GM21526 (cell line): ENCODE measurements around the gene POLQ.
"Not testable (repeated sequence)": the region's sequence is repeated elsewhere in the genome, so short reads cannot be mapped to it uniquely, and the experiment has no call there.

Source experiments
- ATAC-seq: cut with Tn5 transposase; IDR thresholded peaks from one replicate; pipeline ENCODE4 v1.9.1; 2021; ENCODE audit warnings: moderate library complexity; ENCODE audit not compliant: unreplicated experiment, low FRiP score

POLQ gene

DNA sequence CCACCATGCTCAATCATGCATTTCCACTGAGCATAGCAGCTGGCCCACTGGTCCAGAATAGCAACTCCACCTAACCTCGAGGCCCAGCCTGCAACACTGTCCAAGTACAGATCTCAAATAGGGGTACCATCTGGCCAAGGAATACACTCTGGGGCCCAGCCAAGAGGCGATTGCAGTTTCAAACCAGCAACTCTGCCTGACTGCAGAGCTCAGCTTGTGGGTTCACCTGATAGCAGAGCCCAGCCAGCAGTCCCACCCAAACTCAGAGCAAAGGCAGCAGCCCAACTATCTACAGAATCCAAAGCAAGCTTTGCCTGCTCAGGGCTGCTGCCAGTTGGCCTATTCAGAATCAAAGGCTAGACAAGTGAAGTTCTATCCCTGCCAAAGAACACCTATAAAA is 30.5 kb downstream of the POLQ start:
- ATAC-seq = no peak

DNA sequence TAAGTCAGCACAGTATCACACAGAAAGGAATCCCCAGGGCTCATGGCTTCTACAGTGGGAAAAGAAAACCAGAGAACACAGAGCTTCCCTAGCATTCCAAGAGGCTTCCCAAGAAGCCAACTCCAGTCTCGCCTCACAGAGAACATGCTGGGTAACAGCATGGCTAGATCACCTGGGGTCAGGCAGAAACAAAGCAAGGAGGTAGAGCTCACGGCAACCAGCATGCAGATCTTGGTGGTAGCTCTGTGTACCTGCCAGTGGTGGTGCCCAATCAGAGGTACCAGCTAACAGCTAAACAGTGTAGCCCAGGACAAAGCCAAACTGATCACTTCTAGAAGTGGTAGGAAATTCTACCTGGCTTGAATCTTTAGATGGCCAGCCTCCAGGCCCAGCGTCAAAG is 31.3 kb downstream of the POLQ start:
- no peak for ATAC-seq

DNA sequence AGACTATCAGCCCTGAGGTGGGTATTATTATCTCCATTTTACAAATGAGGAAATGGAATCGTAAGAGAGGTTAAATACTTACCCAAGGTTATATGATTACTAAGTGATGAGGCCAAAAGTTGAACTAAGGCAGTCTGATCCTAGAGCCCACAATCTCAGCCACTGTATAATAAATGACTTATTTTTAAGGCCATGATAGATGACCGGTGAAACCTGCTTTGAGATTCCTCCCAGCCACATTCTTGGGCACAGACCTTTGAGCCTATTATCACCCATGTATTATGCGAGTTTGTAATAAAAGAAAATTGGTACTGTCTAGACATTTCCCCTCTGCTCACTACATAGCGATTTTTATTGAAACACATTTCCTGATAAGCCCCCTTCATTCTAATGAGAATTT is 37.4 kb downstream of the POLQ start:
- ATAC-seq = no peak

DNA sequence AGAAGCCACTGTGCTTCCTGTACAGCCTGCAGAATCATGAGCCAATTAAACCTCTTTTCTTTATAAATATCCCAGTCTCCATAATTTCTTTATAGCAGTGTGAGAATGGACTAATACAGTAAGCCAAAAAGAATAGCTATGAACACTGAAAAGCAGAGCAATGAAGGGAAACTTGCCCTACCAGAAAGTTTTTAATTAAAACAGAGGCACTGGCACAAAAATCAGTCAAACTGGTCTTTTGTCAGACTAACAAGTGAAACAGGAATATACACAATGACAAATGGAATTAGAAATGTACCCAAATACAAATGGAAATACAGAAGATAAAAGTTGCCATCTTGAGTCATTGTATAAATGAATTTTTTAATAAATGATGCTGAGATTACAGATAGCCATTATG is 40.5 kb downstream of the POLQ start:
- ATAC-seq = no peak

DNA sequence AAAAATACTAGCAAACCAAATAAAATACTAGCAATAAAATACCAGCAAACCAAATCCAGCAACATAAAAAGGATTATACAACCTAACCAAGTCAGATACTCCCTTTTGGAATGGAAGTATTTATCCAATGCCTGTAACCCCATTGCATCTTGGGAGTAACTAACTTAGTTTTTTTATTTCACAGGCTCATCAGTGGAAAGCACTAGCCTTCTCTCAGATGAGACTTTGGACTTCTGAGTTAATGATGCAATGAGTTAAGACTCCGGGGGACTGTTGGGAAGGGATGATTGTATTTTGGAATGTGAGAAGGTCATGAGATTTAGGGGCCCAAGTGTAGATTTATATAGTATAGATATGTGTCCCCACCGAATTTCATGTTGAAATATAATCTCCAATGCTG is 41.2 kb downstream of the POLQ start:
- no peak for ATAC-seq

DNA sequence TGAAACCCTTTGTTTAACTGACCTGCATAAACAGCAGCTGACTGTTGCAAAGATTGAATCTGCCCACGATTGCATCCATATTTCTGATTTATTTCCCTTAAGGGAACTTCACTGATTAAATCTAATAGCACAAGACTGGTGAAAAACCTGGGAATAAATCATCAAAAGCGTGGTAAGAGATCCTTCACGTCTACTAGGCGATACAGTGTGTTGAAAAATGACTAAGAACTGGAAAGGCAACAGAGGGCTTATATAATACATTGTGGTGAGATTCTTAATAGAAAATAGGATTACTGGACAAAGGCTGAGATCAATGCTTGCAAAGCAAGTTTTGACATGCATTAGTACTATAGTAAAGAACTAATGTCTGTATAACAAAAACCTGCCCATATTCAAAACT is 49.0 kb downstream of the POLQ start:
- ATAC-seq = no peak

DNA sequence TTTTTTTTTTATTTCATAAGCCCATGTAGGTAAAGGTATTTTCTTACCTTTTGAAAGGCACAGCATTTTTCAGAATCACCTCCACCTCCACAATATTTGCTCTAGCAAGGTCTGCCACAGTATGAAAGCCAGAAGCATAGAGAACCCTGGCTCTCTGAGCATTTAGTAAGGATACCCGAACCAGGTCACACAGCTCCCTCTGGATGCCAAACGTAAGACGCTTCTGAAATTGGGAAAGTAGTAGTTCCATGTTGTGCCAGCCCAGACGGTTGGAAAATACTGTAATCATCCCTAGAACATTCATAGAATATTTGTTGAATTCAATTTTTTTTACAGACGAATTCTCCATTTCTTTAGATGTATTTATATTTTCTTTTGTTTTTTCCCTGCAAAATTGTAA is 52.4 kb downstream of the POLQ start:
- ATAC-seq = no peak

DNA sequence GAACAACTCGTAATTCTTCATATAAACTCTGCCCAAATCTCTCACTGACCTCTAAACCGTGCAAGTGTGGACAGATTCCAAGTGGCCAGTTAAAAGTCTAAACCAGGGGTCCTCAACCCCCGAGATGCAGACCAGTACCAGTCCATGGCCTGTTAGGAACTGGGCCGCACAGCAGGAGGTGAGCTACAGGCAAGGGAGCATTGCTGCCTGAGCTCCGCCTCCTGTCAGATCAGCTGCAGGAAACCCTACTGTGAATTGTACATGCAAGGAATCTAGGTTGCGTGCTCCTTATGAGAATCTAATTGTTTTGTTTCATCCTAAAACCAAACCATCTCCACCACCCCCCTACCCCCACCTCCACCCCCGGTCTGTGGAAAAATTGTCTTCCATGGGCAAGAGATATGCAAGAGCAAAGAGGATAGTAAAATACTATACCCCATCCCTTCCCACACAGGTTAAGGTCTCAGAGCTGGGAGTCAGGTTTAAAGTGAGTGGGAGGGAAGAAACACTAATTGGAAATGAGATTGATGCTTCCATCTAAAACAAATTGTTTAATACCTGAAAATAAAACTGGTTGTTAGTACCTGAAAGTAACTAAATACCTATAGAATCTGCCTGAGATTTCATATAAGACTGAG is 54.0 kb downstream of the POLQ start:
- ATAC-seq = no peak

DNA sequence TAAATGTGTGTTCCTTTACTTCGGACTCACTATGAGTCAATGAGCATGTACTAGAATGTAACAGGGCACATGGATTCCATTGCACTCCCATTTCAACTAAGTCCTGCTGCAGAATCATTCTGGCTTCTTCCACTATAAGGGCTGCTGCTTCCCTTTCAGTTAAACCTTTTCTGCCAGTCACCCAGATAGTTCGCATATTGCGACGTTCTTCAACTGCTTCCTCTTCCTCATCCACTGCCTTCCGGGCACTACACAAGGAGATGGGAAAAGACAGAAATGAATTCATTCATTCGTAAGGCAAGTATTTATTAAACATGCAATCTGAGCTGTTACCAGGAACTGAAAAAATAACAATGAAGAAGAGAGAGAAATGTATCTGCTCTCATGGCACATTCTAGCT is 55.6 kb downstream of the POLQ start:
- ATAC-seq = no peak

DNA sequence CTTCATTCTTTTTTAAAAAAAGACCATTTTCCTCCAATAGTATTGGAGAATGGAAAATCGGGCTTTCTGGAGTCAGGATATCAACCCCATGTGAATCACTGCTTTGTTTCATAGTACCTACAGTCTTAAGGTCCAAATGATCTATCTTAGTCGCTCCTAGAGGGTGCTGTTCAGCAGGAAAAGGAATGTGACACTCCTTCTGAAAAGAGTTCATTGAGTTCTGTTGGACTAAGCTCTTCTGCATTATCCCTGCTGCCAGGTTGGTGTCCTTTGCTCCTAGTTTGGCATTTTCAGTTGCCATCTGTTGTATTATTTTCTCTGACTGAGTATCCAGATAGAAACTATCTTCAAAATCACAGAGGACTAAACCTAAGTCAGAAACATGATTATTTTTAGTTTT is 57.2 kb downstream of the POLQ start:
- ATAC-seq = no peak

DNA sequence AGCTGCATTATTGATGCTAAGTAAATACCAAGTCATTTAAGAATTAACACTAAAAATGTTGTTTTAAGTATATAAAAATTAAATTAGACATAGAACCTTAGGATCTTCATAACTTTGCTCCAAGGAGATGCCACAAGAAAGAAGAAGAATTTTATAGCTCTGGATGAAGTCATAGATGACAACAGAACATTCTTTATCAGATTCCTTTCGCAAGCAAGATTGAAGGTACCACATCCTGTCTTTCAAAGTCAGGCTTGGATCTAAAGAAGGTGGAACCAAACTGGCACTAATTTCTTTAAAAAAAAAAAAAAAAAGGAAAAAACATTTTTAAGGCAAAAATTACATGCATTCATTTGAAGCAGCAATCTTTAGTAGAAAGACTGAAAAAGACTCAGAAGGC is 62.5 kb downstream of the POLQ start:
- ATAC-seq = no peak

DNA sequence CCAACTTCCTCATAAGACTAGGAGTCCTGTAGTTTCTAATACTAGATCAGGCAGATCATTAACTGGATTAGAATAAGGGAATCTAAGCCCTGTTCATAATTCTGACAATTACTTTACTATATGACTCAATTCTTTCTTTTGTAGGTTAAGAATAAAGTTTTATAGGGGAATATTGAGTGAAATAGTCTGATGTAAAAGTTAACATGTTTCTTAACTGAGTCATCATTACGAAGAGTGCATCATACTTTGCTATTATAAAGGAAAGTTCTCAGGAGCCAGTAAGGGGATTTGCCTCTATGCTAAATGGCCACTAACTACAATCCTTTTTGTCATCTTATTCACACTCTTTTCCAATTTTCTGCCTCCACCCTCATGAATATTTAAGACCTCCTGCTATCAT is 63.1 kb downstream of the POLQ start:
- ATAC-seq = no peak

DNA sequence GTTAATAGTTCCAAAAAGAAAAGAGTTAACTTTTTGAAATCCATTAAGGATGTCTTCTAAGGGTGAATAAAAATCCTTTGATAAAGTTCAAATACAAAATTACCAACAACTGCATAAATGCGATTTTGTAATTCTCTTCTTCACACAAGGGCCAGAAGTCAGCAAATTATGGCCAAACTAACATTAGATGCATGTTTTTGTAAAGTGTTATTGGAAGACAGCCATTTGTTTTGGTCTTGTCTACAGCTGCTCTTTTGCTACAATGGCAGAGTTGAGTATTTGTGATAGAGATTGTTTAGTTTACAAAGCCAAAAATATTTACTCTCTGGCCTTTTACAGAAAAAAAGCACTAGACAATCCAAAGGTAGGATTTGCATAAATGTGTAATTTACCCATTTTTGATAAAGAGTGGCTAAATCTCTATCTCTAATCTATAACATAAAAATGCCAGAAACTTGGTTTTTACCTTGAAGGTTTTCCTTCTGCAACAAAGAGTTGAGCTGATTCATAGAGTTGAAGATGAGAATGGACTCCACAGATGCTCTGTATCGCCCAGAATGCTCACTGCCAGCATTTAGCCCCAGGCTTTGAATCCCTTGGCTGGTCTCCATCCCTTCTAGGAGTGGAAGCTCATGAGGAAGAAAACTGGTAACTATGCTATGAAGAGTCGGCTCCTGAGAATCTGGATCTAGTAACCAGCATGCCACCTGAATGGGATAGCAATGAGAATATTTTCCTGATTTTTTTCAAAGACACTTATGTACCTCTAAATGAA is 64.5 kb downstream of the POLQ start:
- no peak for ATAC-seq

DNA sequence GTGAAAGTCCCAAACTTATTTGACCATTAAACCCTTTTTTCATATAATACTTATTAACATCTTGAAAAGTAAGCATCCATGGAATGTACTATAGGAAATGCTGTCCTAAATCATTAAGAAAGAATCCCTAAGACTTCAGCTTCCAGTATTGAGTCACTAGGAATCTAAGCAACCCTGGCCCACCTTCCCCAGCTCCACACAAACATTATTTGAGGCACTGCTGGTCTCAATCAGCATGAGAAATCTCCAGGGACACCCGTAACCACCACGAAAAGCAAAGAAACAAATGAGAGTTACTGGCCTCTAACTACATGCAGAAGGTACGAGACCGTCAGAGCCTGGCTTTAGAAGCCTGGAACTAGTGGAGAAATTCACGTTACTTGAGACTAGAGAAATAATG is 68.2 kb downstream of the POLQ start:
- no peak for ATAC-seq

DNA sequence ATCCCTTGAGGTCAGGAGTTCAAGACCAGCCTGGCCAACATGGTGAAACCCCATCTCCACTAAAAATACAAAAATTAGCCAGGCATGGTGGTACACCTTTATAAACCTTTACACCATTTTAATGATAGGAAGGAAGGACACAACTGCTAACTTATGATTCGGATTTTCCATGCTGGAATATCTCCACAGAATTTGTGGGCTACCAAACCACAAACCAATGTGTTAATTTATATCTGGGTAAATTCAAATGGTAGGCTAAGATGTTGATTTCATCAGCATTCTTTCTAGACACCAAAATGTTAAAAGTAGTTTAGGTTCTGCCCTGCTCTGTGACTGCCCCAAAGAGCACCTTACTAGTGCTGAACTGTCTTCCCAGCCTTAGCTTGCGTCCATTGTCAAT is 72.8 kb downstream of the POLQ start:
- no peak for ATAC-seq

DNA sequence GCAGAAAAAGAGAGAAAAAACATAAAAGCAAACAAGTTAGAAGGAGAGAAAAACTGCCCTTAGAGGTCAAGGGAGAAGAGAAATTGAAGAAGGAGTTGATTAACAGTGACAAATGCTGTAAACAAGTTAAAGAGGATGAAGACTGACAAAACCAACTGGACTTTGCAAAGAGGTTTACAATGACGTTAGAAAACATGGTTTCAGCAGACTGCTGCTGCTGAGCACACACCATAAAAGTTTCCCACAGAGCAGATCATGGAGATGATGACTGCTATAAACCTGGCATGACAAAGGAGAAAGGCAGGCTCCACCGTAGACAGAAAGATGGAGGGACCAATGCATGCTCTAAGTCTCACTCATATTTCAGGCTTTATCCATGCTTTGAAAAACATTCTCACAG is 78.7 kb downstream of the POLQ start:
- no peak for ATAC-seq

DNA sequence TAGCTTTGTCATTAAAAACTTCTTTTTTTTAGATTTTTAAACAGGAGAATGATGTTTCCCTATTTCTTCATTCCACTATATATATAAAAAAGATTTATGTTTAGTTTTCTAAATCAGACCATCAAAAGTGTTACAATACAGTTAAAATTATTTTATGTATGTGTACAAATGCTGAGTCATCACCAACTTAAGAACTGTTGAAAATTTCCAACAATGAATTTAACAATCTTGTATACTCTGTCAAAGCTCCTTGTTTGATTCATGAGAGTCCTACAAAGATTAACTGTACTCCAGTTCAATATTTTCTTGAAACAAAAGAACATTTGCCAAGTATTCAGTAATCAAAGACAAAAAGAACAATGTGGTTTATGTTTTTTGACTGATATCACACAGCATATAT is 82.0 kb downstream of the POLQ start:
- no peak for ATAC-seq

DNA sequence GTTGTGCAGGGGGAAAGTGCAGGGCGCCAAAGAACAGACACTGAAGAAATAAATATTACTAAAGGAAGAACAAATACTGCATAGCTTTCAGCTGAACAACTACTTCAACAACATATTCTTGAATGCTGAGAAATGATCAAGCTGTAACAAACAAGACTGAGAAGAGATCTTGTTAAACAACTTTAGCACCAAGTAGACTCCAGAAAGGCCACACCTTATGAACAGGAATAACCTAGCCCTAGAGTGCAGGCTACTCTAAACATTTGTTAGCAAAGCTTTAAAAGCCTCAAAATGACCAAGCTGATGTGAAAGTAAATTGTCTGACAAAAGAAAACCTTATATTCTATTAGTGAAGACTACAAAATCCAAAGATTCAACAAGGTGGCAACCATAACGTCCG is 83.2 kb downstream of the POLQ start:
- no peak for ATAC-seq

DNA sequence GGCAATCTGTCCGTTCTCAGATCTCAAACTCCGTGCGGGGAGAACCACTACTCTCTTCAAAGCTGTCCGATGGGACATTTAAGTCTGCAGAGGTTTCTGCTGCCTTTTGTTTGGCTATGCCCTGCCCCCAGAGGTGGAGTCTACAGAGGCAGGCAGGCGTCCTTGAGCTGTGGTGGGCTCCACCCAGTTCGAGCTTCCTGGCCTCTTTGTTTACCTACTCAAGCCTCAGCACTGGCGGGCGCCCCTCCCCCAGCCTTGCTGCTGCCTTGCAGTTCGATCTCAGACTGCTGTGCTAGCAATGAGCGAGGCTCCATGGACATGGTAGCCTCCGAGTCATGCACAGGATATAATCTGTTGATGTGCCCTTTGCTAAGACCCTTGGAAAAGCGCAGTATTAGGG is 94.0 kb downstream of the POLQ start:
- not testable (repeated sequence) for ATAC-seq

DNA sequence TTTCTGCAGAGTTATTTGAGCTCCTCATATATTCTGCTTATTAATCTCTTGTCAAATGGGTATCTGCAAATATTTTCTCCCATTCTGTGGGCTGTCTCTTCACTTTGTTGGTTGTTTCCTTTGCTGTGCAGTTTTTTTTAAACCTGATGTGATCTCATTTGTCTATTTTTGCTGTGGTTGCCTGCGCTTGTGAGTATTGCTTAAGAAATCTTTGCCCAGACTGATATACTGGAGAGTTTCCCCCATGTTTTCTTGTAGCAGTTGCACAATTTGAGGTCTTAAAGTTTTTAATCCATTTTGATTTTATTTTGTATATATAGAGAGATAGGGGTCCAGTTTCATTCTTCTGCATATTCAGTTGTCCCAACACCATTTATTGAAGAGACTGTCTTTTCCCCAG is 102.3 kb downstream of the POLQ start:
- no peak for ATAC-seq

DNA sequence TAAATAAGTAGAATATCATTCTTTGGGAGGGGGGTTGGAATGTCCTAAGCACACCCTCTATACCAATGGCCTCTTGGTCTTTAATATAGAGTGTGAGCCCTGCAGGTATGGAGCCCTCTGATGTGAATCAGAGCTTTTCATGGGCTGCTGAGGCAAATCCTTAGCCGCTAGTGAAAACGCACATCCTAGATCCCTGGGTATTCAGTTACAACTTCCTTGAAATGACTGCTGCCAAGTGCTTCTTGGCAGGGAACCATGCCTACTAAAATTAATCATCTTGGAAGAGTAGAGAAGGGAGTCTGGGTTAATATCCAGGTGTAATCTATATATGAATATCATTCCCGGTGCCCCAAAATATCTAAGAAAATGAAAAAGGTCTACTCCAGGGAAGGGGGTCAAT is 109.1 kb downstream of the POLQ start:
- no peak for ATAC-seq

DNA sequence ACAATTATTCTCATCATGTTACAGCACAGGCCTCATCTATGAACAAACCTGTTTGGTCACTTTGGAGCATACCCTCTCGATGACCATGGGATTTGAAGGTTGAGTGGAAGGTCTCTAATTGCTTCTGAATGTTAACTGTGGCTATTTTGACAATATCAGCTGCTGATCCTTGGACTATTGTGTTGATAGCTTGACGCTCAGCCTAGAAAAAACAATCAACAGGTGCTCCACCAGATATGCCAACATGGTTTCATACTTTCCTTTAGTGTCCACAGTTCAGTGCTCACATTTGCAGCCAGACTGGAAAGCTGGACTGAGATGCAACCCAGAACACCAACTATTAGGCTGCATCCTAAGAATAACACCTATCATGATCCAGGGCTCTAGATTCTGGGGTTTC is 109.7 kb downstream of the POLQ start:
- ATAC-seq = no peak
